ENCODE data around the gene SNX27.
"Not testable (repeated sequence)": the region's sequence is repeated elsewhere in the genome, so short reads cannot be mapped to it uniquely, and the experiment has no call there.

SNX27 gene

DNA sequence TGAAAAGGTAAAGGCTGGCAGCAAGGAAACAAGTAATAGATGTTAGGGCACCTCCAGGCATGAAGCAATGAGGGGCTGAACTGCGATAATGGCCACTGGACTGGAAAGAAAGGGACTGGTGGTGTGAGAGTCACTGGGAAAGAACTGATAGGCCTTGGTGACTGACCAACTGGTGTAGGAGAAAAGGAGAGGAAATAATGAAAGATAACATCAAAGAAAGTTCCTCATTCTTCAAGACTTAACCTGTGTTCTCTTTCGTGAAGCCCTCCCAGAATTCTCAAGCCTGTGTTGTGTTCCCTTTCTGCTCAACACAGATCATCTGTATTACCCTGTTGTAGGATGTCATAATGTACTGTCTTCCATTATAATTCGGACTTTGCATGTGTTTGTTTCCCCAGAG is 20.9 kb upstream of the SNX27 start:
- Histone ChIP-seq H3K27me3 (no peaks in the 10 kb centered on the region), H3K4me3 (ENCODE audit: low read depth in 1 of 2, low read length in 1 of 2) (no peak overlapping the region), H3K4me1 (ENCODE audit: control insufficient read depth in 1 of 2, insufficient read depth in 1 of 2, low read depth in 1 of 2, low read length in 1 of 2) (peaks cover 16 to 17% of the 10 kb centered on the region in 2 experiments), H3K36me3 (no peaks in the 10 kb centered on the region), H3K9me3 (peaks cover 5% of the 10 kb centered on the region), H3K27ac (no peak overlapping the region)
- TF ChIP-seq, protein P1, sequence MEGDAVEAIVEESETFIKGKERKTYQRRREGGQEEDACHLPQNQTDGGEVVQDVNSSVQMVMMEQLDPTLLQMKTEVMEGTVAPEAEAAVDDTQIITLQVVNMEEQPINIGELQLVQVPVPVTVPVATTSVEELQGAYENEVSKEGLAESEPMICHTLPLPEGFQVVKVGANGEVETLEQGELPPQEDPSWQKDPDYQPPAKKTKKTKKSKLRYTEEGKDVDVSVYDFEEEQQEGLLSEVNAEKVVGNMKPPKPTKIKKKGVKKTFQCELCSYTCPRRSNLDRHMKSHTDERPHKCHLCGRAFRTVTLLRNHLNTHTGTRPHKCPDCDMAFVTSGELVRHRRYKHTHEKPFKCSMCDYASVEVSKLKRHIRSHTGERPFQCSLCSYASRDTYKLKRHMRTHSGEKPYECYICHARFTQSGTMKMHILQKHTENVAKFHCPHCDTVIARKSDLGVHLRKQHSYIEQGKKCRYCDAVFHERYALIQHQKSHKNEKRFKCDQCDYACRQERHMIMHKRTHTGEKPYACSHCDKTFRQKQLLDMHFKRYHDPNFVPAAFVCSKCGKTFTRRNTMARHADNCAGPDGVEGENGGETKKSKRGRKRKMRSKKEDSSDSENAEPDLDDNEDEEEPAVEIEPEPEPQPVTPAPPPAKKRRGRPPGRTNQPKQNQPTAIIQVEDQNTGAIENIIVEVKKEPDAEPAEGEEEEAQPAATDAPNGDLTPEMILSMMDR (IDR thresholded peaks at IDR 0.05), result no peak

DNA sequence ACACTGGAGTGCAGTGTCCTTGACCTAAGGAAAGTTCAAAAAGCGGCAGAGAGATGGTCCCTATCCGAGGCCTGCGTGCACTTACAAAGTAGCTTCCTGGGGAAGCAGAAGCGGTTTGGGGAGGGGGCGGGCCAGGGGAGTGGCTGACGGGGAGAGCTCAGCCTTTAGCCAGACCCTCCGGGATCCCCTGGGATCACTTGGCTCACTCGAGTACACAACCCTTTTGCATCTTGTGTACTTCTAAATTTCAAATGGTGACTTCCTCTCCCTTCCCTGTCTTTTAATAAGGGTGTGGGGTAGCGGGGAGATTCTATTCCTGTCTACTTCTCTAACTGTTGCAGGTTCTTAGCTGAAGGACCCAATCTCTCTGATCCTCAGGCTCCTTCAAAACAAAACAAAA is 18.1 kb upstream of the SNX27 start:
- Histone ChIP-seq H3K9me3 (peaks cover 5% of the 10 kb centered on the region), H3K4me3 (ENCODE audit: low read depth in 1 of 2, low read length in 1 of 2) (peak overlapping the region; percentile 45 to 59), H3K36me3 (no peaks in the 10 kb centered on the region), H3K27ac (peak overlapping the region; percentile 80), H3K27me3 (no peaks in the 10 kb centered on the region), H3K4me1 (ENCODE audit: control insufficient read depth in 1 of 2, insufficient read depth in 1 of 2, low read depth in 1 of 2, low read length in 1 of 2) (peaks cover 16 to 17% of the 10 kb centered on the region in 2 experiments)
- TF ChIP-seq, protein P1 (IDR thresholded peaks at IDR 0.05), result no peak

DNA sequence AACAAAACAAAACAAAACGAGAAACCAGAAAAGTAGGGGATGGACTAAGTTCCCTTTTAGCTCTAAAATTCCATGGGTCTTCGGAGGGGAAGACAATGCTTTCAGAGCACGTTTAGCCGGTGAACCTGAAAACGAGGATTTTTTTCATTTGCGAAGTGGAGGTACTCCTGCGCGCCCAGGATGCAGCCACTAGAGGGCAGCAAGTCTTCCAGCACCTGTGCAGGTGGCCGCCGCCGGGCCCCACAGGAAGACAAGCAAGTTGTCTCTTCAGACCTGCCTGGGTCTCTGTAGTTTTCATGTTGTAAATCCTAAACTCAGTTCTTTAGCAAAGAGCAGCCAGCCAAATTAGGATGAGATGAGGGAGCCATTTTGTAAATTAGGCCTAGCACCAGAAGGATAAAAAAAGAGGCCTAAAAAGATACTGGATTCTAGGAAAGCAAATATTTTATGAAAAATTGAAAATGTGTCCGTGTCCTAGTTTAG is 17.7 kb upstream of the SNX27 start:
- Histone ChIP-seq H3K27me3 (no peaks in the 10 kb centered on the region), H3K27ac (peak overlapping the region; percentile 80), H3K9me3 (peaks cover 5% of the 10 kb centered on the region), H3K4me1 (ENCODE audit: control insufficient read depth in 1 of 2, insufficient read depth in 1 of 2, low read depth in 1 of 2, low read length in 1 of 2) (peaks cover 16 to 17% of the 10 kb centered on the region in 2 experiments), H3K4me3 (ENCODE audit: low read depth in 1 of 2, low read length in 1 of 2) (peak overlapping the region; percentile 45 to 59), H3K36me3 (no peaks in the 10 kb centered on the region)
- TF ChIP-seq, protein P1 (IDR thresholded peaks at IDR 0.05), result peak; percentile 95

DNA sequence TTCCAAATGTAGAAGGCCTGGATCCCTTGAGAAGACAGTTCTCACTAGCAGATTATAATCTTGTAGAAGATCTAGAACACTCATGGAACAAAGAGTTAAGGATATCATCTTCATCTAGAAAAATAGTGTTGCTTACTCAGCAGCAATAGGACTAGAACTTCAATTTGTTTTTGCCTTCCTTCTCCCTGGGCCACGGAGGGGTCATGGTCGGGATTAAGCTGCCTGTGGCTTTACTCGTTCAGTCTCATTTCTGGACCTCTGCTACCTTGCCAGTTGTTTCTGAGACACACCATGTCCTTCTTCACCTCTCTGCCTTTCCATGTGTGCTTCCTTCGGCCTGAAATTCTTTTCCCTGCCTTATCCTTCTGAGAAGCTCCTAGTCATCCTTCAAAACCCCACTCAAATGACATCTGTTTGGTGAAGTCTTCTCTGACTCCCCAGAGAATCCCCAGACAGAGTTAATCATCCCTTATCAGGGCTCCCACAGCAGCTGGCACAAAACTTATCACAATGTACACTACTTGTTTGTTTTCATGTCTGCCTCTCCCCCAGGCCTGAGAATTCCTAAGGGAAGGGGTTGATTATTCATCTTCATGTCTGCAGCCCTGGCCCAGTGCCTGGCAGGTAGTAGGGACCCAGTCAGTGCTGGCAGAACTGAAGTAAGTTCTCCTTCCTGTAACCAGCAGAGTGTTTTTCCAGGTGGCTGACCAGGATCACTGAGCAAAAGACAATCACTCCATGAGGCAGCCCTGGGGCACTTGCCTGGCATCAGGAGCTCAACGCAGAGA is 15.5 kb upstream of the SNX27 start:
- Histone ChIP-seq H3K27me3 (no peaks in the 10 kb centered on the region), H3K27ac (no peak overlapping the region), H3K9me3 (no peaks in the 10 kb centered on the region), H3K4me3 (ENCODE audit: low read depth in 1 of 2, low read length in 1 of 2) (no peak overlapping the region), H3K4me1 (ENCODE audit: control insufficient read depth in 1 of 2, insufficient read depth in 1 of 2, low read depth in 1 of 2, low read length in 1 of 2) (peaks cover 16 to 17% of the 10 kb centered on the region in 2 experiments), H3K36me3 (no peaks in the 10 kb centered on the region)
- TF ChIP-seq, protein P1 (IDR thresholded peaks at IDR 0.05), result no peak

DNA sequence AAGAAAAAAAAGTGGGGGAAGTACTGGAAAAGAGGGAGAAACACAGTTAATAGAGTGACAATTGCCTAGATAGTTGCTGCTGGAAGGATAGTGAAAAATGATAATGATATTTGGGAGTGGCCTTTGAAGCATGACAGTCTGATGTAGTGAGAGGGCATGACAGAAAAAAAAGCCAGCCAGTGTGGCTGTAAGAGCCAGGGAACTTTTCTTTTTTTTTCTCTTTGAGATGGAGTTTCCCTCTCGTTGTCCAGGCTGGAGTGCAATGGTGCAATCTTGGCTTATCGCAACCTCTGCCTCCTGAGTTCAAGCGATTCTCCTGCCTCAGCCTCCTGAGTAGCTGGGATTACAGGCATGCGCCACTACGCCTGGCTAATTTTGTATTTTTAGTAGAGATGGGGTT is 9.3 kb upstream of the SNX27 start:
- H3K27ac ChIP-seq; H3K9me3 ChIP-seq; H3K27me3 ChIP-seq; H3K36me3 ChIP-seq; H3K4me3 ChIP-seq (ENCODE audit: low read depth in 1 of 2, low read length in 1 of 2): not testable (repeated sequence)
- H3K4me1 ChIP-seq (ENCODE audit: control insufficient read depth in 1 of 2, insufficient read depth in 1 of 2, low read depth in 1 of 2, low read length in 1 of 2), result peaks cover 14 to 18% of the 10 kb centered on the region in 2 experiments

DNA sequence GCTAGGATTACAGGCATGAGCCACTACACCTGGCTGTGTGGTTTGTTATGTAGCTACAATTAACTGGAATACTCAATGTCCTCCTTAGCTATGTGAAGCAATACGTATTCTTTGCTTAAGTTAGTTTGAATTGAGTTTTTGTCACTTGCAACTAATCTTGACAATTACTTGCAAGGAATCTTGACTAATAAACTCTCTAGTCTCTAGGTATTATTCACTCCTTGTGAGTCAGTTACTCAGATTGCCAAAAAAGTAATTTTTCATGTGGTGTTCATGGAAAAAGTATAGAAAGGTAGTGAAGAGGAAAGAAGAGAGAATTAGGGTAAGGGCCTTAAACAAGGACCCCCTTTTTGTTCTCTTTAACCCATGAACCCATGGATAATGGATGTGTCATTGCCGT is 7.6 kb upstream of the SNX27 start:
- Histone ChIP-seq H3K4me3 (ENCODE audit: low read depth in 1 of 2, low read length in 1 of 2) (no peak overlapping the region), H3K27me3 (no peaks in the 10 kb centered on the region), H3K36me3 (no peaks in the 10 kb centered on the region), H3K27ac (no peak overlapping the region), H3K4me1 (ENCODE audit: control insufficient read depth in 1 of 2, insufficient read depth in 1 of 2, low read depth in 1 of 2, low read length in 1 of 2) (peaks cover 14 to 18% of the 10 kb centered on the region in 2 experiments), H3K9me3 (no peaks in the 10 kb centered on the region)
- TF ChIP-seq, protein P1 (IDR thresholded peaks at IDR 0.05), result no peak

Data from neutrophil (primary cell).